ENCODE data around the gene WASHC2C.
"Not testable (repeated sequence)": the region's sequence is repeated elsewhere in the genome, so short reads cannot be mapped to it uniquely, and the experiment has no call there.

Gene WASHC2C

GRCh38 chr10:45726703-45727420 is at the start of gene WASHC2C:
WASHC2C (plus strand) TSS chr10:45727266; CDS start chr10:45727318, 52 bp downstream.
- not testable (repeated sequence) for DNase-seq (ENCODE audit: low read depth)

- not testable (repeated sequence) for DNase-seq (ENCODE audit: low read depth)
Measured at GRCh38 chr10:45678467-45678866, 48.6 kb upstream of the WASHC2C start.

- peak; percentile 0 for DNase-seq (ENCODE audit: low read depth)
Measured at GRCh38 chr10:45710200-45710796, 16.8 kb upstream of the WASHC2C start.

GRCh38 chr10:45711223-45711622 is 15.8 kb upstream of the WASHC2C start:
- not testable (repeated sequence) for DNase-seq (ENCODE audit: low read depth)

- not testable (repeated sequence) for DNase-seq (ENCODE audit: low read depth)
Measured at GRCh38 chr10:45717053-45717452, 10.0 kb upstream of the WASHC2C start.

- DNase-seq (ENCODE audit: low read depth) = not testable (repeated sequence)
Measured at GRCh38 chr10:45717642-45718041, 9.4 kb upstream of the WASHC2C start.

- DNase-seq (ENCODE audit: low read depth) = not testable (repeated sequence)
Measured at GRCh38 chr10:45721503-45721902, 5.6 kb upstream of the WASHC2C start.

- DNase-seq (ENCODE audit: low read depth) = not testable (repeated sequence)
Measured at GRCh38 chr10:45723851-45724250, 3.2 kb upstream of the WASHC2C start.

GRCh38 chr10:45727421-45727965 is 427 bp downstream of the WASHC2C start:
- not testable (repeated sequence) for DNase-seq (ENCODE audit: low read depth)

GRCh38 chr10:45734449-45734848 is 7.4 kb downstream of the WASHC2C start:
- DNase-seq (ENCODE audit: low read depth) = not testable (repeated sequence)

GRCh38 chr10:45734867-45735266 is 7.8 kb downstream of the WASHC2C start:
- DNase-seq (ENCODE audit: low read depth) = not testable (repeated sequence)

- DNase-seq (ENCODE audit: low read depth) = not testable (repeated sequence)
Measured at GRCh38 chr10:45741559-45741958, 14.5 kb downstream of the WASHC2C start.

GRCh38 chr10:45742014-45742413 is 14.9 kb downstream of the WASHC2C start:
- DNase-seq (ENCODE audit: low read depth) = not testable (repeated sequence)

GRCh38 chr10:45751141-45751540 is 24.1 kb downstream of the WASHC2C start:
- DNase-seq (ENCODE audit: low read depth) = not testable (repeated sequence)

GRCh38 chr10:45752210-45752609 is 25.1 kb downstream of the WASHC2C start:
- DNase-seq (ENCODE audit: low read depth) = not testable (repeated sequence)

GRCh38 chr10:45753979-45754495 is 27.0 kb downstream of the WASHC2C start:
- DNase-seq (ENCODE audit: low read depth) = not testable (repeated sequence)

GRCh38 chr10:45755083-45755482 is 28.0 kb downstream of the WASHC2C start:
- not testable (repeated sequence) for DNase-seq (ENCODE audit: low read depth)

- not testable (repeated sequence) for DNase-seq (ENCODE audit: low read depth)
Measured at GRCh38 chr10:45756065-45756464, 29.0 kb downstream of the WASHC2C start.

GRCh38 chr10:45757661-45758396 is 30.8 kb downstream of the WASHC2C start:
- DNase-seq (ENCODE audit: low read depth) = not testable (repeated sequence)

GRCh38 chr10:45761622-45762021 is 34.6 kb downstream of the WASHC2C start:
- not testable (repeated sequence) for DNase-seq (ENCODE audit: low read depth)

- DNase-seq (ENCODE audit: low read depth) = not testable (repeated sequence)
Measured at GRCh38 chr10:45763037-45763436, 36.0 kb downstream of the WASHC2C start.

GRCh38 chr10:45768334-45768733 is 41.3 kb downstream of the WASHC2C start:
- not testable (repeated sequence) for DNase-seq (ENCODE audit: low read depth)
